Epidermal melanocyte (primary cell): ENCODE results near the gene PHLPP2.
A peak's percentile ranks its signal among the peaks of the same experiment; 100 is the strongest.
"Not testable (repeated sequence)": the region's sequence is repeated elsewhere in the genome, so short reads cannot be mapped to it uniquely, and the experiment has no call there.

Source experiments
- DNase-seq: peaks from one replicate; pipeline ENCODE4 v3.0.0; 2011; ENCODE audit warnings: low spot score; ENCODE audit not compliant: insufficient read length

Gene PHLPP2

DNA sequence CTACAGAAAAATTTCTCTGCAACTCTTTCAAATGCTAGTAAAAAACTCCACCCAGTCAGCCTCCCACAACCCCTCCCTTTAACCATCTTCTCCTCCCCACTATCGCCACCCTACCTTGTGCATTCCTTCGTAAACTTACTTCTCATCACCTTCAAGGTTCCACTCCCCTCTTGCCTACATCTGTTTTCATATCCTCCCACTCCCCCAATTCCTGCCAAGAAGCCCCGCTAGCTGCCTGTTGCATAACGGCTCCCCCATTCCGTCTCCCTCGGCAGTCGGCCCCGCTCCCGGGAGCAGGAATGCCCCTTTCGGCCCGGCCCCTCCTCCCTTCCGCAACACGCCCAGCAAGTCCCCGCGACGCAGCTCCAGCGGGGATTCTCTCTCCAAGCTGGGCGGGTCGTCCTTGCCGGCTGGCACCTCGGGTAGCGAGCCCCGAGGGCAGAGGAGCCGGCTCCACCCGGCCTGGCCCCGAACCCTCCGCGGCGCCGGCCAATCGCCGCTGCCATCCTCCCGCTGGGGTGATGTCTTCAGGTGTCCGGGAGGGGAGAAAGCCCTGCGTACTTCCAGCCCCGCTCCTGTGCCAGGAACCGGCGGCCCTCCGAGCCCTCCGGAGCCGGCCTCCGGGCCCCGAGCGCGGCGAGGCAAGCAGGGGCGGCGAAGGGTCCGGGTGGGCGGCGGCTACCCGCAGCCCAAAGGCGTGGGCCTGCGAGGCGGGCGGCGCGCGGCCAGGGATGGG is 1.5 kb downstream of the PHLPP2 start:
- peak; percentile 64 for DNase-seq

DNA sequence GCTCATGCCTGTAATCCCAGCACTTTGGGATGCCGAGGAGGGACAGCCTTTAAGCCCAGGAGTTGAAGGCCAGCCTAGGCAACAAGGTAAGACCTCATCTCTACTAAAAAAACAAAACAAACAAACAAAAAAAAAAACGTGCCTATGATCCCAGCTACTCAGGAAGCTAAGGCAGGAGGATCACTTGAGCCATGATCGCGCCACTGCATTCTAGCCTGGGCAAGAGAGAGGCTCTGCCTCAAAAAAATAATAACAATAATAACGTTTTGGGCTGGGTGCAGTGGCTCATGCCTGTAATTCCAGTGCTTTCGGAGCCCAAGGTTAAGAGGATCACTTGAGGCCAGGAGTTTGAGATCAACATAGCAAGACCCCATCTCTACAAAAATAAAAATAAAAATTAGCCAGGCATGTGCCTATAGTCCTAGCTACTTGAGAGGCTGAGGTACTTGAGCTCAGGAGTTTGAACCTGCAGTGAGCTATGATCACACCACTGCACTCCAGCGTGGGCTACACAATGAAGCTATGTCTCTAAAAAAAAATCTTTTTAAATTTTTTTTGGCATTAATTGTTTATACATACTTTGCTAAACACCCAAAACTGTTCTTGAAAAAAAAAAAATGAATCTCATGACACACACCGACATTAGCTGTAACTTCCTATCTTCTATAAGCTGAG is 3.3 kb downstream of the PHLPP2 start:
- DNase-seq, result no peak

DNA sequence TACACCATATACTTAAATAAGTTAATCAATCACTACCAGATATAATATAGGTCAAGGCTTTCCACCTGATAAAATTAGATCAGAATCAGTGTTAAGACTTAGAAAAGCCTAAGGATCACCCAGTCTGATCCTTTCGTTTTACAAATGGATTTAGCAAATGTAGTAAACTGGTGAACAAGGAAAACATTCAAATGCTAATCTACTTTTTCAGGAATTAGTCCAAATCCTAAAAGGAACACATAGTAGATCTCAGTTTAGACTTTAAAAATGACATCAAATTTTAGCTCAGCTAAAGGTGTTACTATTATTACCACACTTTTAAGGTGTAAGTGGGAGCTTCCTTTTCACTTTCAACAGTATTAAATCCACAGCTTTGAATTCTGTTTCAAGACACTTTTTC is 12.0 kb downstream of the PHLPP2 start:
- no peak for DNase-seq

DNA sequence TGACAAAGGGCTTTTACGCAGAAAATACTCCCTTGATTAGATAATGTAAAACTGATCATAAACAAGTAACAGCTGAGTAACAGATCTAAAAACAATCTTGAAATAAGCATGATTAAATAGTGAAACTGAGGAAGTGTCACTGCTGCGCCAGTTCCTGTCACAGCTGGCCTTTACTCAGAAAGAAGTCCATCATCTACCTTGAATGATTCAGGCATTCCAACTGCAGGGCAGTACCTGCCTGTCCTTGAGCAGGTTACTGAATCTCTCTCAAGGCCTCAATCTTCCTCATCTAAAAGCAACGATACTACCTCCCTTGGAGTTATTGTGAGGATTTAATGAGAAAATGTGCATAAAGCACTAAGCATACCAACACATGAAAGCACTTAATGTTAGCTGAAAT is 12.7 kb downstream of the PHLPP2 start:
- no peak for DNase-seq

DNA sequence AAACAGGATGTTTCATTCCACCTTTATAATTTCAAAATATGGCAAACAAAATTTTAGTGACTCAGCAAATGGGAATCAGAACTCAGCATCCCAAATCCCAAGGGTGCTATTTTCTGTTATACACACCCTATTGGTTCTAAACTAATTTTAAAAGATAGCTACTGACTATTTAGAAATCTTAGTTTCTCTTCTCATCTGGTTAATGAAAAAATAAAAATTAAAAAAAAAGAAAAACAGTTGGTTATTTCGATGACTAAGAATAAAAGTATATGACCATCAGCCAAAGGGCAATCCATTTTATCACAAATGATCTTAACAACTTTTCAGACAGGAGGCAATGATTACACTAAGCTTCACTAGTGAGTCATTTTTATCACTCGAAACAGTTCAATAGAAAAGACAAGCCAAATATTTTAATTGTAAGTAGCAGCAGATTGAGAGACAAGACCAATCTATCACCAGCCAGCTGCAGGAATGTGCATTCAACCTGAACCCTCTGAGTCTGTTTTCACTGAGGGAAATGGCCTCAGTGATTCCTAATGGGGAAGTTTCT is 15.2 kb downstream of the PHLPP2 start:
- no peak for DNase-seq

DNA sequence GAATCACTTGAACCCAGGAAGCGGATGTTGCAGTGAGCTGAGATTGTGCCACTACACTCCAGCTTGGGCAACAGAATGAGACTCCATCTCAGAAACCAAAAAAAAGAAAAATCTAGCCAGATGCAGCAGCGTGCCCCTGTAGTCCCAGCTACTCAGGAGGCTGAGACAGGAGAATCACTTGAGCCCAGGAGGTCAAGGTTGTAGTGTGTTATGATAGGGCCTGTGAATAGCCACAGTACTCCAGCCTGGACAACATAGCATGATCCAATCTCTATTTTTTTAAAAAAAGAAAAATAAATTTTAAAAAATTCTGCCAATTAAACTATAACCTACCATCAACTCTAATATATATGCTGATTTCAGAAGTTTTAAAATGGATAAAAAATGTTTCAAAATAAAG is 15.8 kb downstream of the PHLPP2 start:
- DNase-seq, result no peak

DNA sequence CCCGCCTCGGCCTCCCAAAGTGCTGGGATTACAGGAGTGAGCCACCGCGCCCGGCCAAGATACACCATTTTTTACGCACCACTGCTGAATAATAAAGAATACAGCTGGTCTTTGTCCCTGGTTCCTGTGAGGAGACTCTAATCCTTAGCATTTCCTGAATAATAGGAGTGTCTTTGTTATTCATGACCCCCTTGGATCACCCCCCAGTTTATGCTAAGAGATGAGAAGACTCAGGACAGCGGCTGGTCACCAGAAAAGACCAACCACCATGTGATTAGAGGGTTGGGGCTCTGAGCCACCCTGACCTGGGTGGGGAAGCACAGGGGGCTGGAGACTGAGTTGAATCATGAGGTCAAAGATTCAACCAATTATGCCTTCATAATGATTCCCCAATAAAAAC is 17.3 kb downstream of the PHLPP2 start:
- no peak for DNase-seq

DNA sequence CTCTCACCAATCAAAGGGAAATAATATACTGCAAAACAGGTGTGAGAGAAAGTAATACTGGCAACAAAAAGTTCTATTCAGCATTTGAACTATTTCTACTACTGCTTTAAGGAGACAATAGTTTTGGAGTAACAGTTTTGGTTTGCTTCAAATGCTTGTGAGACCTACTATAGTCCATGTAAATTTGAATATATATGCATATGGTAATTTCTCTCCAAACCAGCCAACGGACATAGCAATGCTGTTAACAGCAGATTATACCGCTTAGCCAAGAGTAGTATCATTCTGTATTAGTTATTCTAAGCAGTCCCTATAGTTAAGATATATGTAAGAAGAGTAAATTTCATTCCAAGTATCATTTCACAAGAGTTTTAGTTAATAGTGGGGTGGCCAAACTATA is 18.5 kb downstream of the PHLPP2 start:
- DNase-seq, result no peak

DNA sequence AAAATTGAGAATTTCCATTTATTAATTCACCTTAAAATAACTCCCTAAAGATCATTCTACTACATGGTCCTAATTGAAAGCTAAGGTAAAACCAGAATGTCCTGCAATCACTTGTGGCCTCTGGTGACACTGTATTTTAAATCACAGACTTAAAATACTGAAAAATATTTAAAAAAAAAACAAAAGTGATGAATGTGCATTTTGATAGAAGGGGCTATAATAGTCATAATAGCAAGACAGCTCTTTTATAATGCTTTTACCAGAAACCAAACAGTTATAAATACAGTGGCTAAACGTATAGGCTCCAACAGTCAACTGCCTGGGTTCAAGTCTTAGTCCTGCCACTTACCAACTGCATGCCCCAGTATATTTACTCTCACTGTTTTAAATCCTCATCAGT is 21.2 kb downstream of the PHLPP2 start:
- DNase-seq, result no peak

DNA sequence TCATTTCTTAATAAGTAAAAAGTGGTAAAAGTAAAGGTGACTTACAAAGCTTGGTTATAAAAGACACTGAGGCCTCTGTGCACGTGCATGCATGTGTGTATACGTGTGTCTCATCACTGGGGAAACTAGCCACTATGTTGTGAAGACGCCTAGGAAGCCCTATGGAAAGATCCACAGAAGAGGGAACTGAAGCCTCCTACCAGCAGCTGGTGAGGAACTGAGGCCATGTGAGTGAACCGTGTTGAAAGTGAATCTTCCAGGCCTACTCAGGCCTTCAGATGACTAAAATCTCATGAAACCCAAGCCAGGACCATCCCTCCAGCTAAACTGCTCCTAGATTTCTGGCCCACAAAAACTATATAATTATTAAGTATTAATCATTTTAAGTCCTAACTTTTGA is 23.7 kb downstream of the PHLPP2 start:
- no peak for DNase-seq

DNA sequence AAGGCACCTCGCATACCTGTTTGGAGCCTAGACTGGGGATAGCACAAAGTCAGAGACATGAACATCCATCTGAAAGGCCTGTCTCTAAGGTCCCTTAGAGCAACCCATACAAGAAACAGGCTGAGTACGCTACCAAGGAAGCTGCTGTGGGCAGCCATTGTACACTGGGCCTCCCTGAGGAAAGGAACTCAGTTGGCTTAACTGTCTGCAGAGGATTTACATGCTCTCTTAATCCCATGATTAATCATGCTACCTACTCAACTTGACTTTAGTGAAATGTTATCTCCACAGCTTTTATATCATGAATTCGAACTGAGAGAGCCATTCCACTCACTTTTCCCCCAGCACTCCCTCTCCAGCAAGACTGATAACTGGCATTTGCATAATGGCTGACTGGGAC is 26.0 kb downstream of the PHLPP2 start:
- DNase-seq, result no peak

DNA sequence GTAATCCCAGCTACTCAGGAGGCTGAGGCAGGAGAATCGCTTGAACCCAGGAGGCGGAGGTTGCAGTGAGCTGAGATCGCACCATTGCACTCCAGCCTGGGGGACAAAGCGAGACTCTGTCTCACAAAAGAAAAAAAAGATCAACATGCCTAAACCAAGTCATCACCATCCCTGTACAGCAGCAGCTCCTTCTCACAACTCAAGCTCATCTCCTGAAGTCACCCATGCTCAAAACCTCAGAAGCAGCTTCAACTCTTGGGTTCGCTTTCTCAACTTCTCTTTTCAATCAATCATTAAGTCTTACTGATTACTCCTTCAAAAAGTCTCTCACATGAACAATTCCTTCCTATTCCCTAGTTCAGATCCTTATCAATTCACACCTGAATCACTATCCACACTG is 31.3 kb downstream of the PHLPP2 start:
- no peak for DNase-seq

DNA sequence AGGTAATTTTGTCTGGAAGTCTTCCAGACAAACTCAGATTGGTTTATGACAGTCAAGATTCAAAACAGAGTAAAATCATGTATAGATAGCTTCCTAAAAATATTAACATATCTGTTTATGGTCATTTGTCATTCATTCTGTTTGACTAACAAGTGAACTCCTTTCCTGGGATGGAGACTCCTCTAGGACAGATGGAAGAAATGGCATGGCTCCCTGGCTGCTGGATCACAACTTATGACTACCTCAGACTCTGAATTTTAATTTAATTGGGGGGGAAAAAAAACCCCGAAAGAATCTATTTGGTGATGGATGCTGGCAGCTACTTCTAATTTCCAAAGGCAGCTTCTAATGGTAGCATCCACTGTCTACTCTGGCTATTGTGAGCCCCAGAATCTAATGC is 34.6 kb downstream of the PHLPP2 start:
- DNase-seq, result no peak

DNA sequence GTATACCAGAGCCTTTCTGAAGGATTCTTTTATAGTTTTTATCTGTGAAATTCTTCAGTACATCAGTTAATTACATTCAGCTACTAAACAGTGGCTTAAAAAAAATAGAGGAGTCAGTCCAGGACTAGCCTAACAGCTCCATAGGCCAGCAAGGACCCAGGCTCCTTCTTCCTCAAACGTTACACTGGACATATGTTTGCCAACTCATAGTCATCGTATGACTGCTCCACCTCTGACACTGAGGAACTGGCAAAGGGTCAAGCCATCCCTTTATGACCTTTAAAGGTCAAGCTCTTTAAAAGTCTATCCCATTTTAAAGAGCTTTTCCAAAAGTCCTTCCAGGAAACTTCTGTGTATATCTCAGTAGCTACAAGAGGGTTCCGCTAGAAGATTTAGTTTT is 36.6 kb downstream of the PHLPP2 start:
- no peak for DNase-seq

DNA sequence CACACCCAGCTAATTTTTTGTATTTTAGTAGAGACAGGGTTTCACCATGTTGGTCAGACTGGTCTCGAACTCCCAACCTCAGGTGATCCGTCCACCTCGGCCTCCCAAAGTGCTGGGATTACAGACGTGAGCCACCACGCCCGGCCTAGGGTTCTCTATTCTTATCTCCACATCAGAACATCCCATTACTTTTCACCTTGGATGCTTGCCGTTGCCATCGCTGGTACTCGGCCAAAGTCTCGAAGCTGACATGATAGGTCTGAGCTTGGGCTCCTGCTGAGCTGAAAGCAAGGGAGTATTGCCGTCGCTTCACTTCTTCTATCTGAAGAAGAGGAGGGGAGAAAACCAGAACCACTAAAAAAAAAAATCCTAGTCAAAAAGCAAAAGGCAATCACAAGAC is 40.2 kb downstream of the PHLPP2 start:
- not testable (repeated sequence) for DNase-seq

DNA sequence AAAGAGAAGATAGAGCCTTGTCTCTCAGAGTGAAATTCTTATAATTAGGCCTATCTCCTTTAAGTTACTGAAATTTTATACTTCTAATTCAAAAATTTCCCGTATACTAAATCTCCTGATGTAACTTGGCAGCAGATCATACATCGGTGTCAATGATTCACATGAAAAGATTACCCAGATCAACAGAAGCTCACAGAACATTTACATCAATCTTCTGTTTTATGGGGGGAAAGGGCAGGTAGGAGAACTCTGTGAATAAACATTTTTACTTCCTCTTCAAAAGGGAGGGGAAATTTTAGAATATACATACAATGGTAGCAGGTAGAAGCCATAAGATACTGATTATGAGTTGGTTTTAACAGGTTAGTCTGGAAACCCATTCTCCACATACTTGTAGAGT is 43.1 kb downstream of the PHLPP2 start:
- no peak for DNase-seq

DNA sequence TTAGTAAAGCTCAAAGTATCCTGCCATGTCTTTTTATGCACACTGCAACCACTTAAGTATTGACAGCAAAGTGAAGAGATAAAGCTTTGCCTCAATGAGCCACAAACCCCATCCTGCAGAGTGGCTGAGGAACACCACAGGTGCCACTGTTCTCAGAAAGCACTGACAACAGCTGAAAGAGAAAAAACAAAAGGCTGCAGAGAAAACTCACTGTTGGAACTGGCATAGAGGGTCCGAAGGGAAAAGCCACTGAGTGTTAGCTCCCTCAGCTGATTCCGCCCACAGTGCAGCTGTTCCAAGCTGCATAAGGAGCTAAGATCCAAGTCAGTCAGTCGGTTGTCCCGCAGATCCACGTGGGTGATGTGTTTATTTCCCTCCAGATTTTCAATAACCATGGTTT is 48.3 kb downstream of the PHLPP2 start:
- DNase-seq, result no peak

DNA sequence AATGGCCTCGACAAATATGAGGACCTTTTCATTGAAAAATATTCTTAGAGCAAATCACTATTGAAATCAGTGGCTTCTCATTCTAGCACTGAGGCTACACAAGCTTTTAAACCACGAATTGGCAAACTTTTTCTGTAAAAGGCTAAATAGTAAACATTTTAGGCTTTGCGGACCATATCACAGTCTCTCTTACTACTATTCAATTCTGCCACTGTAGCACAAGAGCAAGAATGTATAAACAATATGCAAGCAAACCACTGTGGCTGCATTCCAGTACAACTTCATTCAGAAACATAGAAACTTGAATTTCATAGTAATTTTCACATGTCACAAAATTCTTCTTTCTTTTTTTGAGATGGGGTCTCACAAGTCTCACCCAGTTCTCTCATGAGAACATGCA is 49.1 kb downstream of the PHLPP2 start:
- DNase-seq, result no peak

DNA sequence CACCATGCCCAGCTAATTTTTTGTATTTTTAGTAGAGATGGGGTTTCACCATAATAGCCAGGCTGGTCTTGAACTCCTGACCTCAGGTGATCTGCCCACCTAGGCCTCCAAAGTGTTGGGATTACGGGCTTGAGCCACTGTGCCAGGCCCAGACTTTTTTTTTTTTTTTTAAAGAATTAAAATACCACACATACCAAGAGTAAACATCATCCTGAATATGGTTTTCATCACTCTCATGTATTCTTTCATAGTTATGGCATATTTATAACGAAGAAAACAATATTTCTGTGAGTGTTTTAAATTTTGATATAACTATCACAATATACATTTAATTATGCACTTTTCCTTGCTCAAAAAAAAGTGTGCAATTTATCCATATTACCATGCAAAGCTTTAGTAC is 50.3 kb downstream of the PHLPP2 start:
- no peak for DNase-seq

DNA sequence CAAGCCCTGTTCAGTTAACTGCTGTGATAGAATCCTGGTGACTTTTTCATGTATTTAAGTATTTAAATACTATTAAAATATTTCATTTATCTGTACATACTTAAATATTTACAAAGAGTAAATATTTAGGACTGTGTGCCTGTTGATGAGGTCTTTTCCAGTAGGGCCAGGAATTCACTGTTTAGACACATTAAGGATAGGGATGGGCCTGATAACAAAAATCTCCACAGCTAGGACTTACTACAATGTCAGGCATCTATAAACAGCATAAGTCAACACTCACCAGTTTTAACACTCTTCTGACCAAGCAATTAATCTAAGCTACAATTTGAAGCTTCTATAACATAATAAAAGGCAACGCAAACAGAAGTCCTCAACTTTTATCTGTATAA is 50.9 kb downstream of the PHLPP2 start:
- no peak for DNase-seq

DNA sequence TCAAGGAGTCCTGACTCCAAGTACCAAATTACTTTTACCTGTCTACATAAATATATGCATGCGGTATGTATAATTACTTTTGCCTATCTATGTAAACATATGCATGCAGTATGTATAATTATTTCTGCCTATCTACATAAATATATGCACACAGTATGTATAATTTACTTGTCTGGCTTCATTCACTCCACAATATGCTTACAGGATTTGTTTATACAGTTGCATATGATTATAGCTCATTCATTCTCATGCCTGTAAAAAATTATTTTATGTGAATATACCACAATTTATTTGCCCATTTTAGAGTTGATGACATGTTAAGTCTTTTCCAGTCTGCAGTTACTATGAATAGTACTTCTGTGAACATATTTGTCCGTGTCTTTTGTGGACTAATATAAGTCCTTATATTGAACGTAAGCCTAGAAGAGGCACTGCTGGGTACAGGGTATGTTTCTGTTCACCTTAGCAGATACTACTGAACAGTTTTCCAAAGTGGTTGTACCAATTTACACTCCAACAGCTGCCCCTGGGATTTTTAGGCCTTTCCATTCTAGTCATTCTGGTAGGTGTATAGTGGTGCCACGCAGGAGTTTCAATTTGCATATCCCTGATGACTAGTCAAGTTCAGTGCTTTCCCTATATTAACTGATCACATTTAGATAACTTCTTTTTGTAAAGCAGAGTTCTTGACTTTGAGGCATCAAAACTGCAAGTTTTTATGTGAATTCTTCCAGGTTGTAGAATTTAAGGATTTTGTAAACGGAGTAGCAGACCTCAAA is 51.5 kb downstream of the PHLPP2 start:
- DNase-seq, result no peak

DNA sequence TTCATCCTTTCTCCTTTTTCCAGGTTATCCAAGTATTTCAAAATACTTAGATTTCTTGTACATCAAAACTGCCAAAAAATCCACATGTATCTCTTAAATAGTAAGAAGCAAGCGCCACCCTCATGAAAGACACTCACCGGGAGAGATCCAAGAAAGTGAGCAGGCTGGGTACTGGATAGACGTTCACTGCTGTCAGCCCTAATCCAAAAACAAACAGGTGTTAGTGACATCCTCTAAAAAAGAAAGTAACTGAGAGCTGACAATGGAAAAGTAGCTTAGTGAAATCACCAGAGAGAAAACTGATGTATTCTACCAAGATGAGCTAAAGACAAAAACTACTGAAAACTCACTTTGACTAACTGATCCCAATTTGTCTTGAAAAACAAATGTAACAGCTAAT is 52.4 kb downstream of the PHLPP2 start:
- DNase-seq, result no peak
